Mesenchymal stem cell (in vitro differentiated cells and primary cell): ENCODE measurements around the gene NIPBL.

Experiments
- DNase-seq: peaks from one replicate; pipeline ENCODE4 v3.0.0-alpha.2; 2013
- H2AFZ ChIP-seq: one replicate; pipeline ENCODE4 v1.6.1; 2013; ENCODE audit warnings: low read depth, mild to moderate bottlenecking, control low read depth, inconsistent platforms, low read length, moderate library complexity
- H2AK5ac ChIP-seq: 2 replicates; pipeline ENCODE4 v1.6.1; 2013; ENCODE audit warnings: low read length, moderate library complexity, mild to moderate bottlenecking, inconsistent platforms; ENCODE audit not compliant: severe bottlenecking
- H2BK120ac ChIP-seq: one replicate; pipeline ENCODE4 v1.6.1; 2013; ENCODE audit warnings: low read depth, mild to moderate bottlenecking, inconsistent platforms, low read length, moderate library complexity
- H2BK12ac ChIP-seq, 2 experiments: one replicate each; pipeline ENCODE4 v1.6.1; 2013; ENCODE audit warnings: inconsistent platforms in 2 of 2, low read length in 2 of 2, mild to moderate bottlenecking in 2 of 2, moderate library complexity in 2 of 2, control low read depth in 1 of 2
- H2BK15ac ChIP-seq: one replicate; pipeline ENCODE4 v1.6.1; 2013; ENCODE audit warnings: mild to moderate bottlenecking, low read depth, inconsistent platforms; ENCODE audit not compliant: poor library complexity, severe bottlenecking
- H2BK5ac ChIP-seq: 2 replicates; pipeline ENCODE4 v1.6.1; 2013; ENCODE audit warnings: low read depth, mild to moderate bottlenecking, low read length, control low read depth, inconsistent platforms; ENCODE audit not compliant: poor library complexity, severe bottlenecking
- H3K14ac ChIP-seq, 2 experiments: one replicate each; pipeline ENCODE4 v1.6.1; 2013; ENCODE audit warnings: inconsistent platforms in 2 of 2, low read length in 2 of 2, control low read depth in 1 of 2, mild to moderate bottlenecking in 1 of 2, moderate library complexity in 1 of 2
- H3K18ac ChIP-seq, 2 experiments: one replicate each; pipeline ENCODE4 v1.6.1; 2013; ENCODE audit warnings: inconsistent platforms in 2 of 2, low read length in 2 of 2, control low read depth in 1 of 2, low read depth in 1 of 2, mild to moderate bottlenecking in 1 of 2
- H3K23ac ChIP-seq, 2 experiments: one replicate each; pipeline ENCODE4 v1.6.1; 2013; ENCODE audit warnings: inconsistent platforms in 2 of 2, low read length in 2 of 2, mild to moderate bottlenecking in 2 of 2, moderate library complexity in 2 of 2, control low read depth in 1 of 2
- H3K27ac ChIP-seq: 2 replicates; pipeline ENCODE4 v1.5.1; 2013; ENCODE audit warnings: mild to moderate bottlenecking, moderate library complexity, low read length, control low read depth, inconsistent platforms; ENCODE audit not compliant: poor library complexity, severe bottlenecking
- H3K27me3 ChIP-seq, 2 experiments: 2 replicates each; pipeline versions ENCODE4 v1.6.1 to v1.7.0; 2013; ENCODE audit warnings: low read length in 2 of 2, mild to moderate bottlenecking in 2 of 2, moderate library complexity in 2 of 2, control low read depth in 1 of 2, inconsistent platforms in 1 of 2; ENCODE audit not compliant: control insufficient read depth in 1 of 2, insufficient read depth in 1 of 2
- H3K36me3 ChIP-seq, 2 experiments: 2 replicates each; pipeline versions ENCODE4 v1.6.1 to v1.7.0; 2013; ENCODE audit warnings: low read length in 2 of 2, control low read depth in 1 of 2, inconsistent platforms in 1 of 2, low read depth in 1 of 2, mild to moderate bottlenecking in 1 of 2; ENCODE audit not compliant: insufficient read depth in 2 of 2, control insufficient read depth in 1 of 2
- H3K4ac ChIP-seq, 2 experiments: one replicate each; pipeline ENCODE4 v1.6.1; 2013; ENCODE audit warnings: inconsistent platforms in 2 of 2, low read length in 2 of 2, mild to moderate bottlenecking in 2 of 2, moderate library complexity in 2 of 2, control low read depth in 1 of 2, low read depth in 1 of 2
- H3K4me1 ChIP-seq: 2 replicates; pipeline ENCODE4 v1.6.1; 2013; ENCODE audit warnings: low read depth, low read length, control low read depth; ENCODE audit not compliant: control insufficient read depth, insufficient read depth
- H3K4me2 ChIP-seq: 2 replicates; pipeline ENCODE4 v1.6.1; 2013; ENCODE audit warnings: low read length, mild to moderate bottlenecking, inconsistent platforms; ENCODE audit not compliant: poor library complexity, severe bottlenecking
- H3K4me3 ChIP-seq, 2 experiments: 2 replicates each; pipeline versions ENCODE4 v1.5.1 to v1.7.0; 2013; ENCODE audit warnings: low read length in 2 of 2, mild to moderate bottlenecking in 2 of 2, control low read depth in 1 of 2, low read depth in 1 of 2; ENCODE audit not compliant: insufficient read depth in 1 of 2
- H3K79me1 ChIP-seq: replicated peaks from 2 replicates; pipeline ENCODE4 v1.6.1; 2013; ENCODE audit warnings: mild to moderate bottlenecking, control low read depth, low read length, inconsistent platforms; ENCODE audit not compliant: poor library complexity, severe bottlenecking
- H3K9ac ChIP-seq: 2 replicates; pipeline ENCODE4 v1.7.0; 2013; ENCODE audit warnings: mild to moderate bottlenecking, low read length, moderate library complexity
- H3K9me3 ChIP-seq: 2 replicates; pipeline ENCODE4 v1.7.0; 2013; ENCODE audit warnings: mild to moderate bottlenecking, low read length; ENCODE audit not compliant: control insufficient read depth
- H4K8ac ChIP-seq: one replicate; pipeline ENCODE4 v1.6.1; 2013; ENCODE audit warnings: inconsistent platforms, mild to moderate bottlenecking, low read length, moderate library complexity
- H4K91ac ChIP-seq: one replicate; pipeline ENCODE4 v1.6.1; 2013; ENCODE audit warnings: mild to moderate bottlenecking, low read length, inconsistent platforms
- WGBS: methylation state at CpG from one replicate; pipeline ENCODE4 v1.1.7; 2013; ENCODE audit warnings: mixed read lengths; 5-methylcytosine and 5-hydroxymethylcytosine counted together

The NIPBL gene

DNA sequence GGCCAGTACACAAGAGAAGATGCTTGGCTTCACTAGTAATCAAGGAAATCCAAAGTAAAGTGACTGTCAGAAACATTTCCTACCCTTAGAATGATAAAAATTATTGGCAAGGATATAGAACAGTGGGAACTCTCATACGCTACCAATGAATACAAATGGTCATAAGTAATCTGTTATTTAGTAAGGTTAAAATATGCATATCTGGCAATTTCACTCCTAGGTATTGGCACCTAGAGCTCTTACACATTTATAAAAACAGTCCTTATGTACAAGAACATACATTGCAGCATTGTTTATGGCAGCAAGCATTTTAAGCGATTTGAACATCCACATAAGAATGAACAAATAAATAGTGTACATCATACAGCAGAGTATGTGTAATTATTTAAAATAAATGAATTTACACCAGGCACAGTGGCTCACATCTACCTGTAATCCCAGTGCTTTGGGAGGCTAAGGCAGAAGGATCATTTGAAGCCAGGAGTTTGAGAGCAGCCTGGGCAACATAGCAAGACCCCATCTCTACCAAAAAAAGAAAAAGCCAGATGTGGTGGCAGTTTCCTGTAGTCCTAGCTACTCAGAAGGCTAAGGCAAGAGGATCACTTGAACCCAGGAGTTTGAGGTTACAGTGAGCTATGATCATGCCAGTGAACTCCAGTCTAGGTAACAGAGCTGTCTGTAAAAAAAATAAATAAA, 93.3 kb downstream of the NIPBL start:
- no peak overlapping the region for H2AFZ ChIP-seq
- no peak overlapping the region for H3K18ac ChIP-seq
- no CpG with 5 or more reads among the region's 2 CpGs for WGBS
- no peaks in the 10 kb centered on the region for H3K9me3 ChIP-seq
- no peak overlapping the region for H3K4me2 ChIP-seq
- no peak overlapping the region for H2BK12ac ChIP-seq
- no peak overlapping the region for H2BK15ac ChIP-seq
- H3K23ac ChIP-seq = no peak overlapping the region
- no peak overlapping the region for H4K91ac ChIP-seq
- no peak overlapping the region for H3K4me3 ChIP-seq
- H2BK5ac ChIP-seq = no peak overlapping the region
- no peak overlapping the region for H2BK120ac ChIP-seq
- H3K9ac ChIP-seq = no peak overlapping the region
- H3K14ac ChIP-seq = no peak overlapping the region
- no peak overlapping the region for H4K8ac ChIP-seq
- no peaks in the 10 kb centered on the region for H3K27me3 ChIP-seq
- no peak overlapping the region for H3K27ac ChIP-seq
- no peak overlapping the region for H2AK5ac ChIP-seq
- no peaks in the 10 kb centered on the region for H3K4me1 ChIP-seq
- H3K79me1 ChIP-seq = peaks cover 3% of the 10 kb centered on the region
- no peak overlapping the region for H3K4ac ChIP-seq
- H3K36me3 ChIP-seq = peaks cover 0 to 88% of the 10 kb centered on the region in 2 experiments
- DNase-seq = no peak

DNA sequence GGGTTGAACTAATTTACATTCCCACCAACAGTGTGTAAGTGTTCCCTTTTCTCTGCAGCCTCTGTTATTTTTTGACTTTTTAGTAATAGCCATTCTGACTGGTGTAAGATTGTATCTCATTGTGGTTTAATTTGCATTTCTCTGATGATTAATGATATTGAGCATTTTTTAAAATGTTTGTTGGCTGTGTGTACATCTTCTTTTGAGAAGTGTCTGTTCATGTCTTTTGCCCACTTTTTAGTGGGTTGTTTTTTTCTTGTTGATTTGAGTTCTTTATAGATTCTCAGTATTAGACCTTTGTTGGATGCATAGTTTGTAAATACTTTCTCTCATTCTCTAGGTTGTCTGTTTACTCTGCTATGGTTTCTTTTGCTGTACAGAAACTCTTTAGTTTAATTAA, 101.6 kb downstream of the NIPBL start:
- peaks cover 7% of the 10 kb centered on the region for H3K79me1 ChIP-seq
- no peak overlapping the region for H3K18ac ChIP-seq
- no peak overlapping the region for H4K91ac ChIP-seq
- H3K9me3 ChIP-seq = peaks cover 8% of the 10 kb centered on the region
- no peak overlapping the region for H3K9ac ChIP-seq
- H4K8ac ChIP-seq = no peak overlapping the region
- no peak overlapping the region for H2AFZ ChIP-seq
- no peak for DNase-seq
- H3K4ac ChIP-seq = no peak overlapping the region
- no peak overlapping the region for H2BK15ac ChIP-seq
- no peak overlapping the region for H2BK12ac ChIP-seq
- H2BK120ac ChIP-seq = no peak overlapping the region
- peaks cover 0 to 39% of the 10 kb centered on the region in 2 experiments for H3K36me3 ChIP-seq
- no peak overlapping the region for H2BK5ac ChIP-seq
- H3K4me1 ChIP-seq = no peaks in the 10 kb centered on the region
- no peak overlapping the region for H3K4me2 ChIP-seq
- H3K27me3 ChIP-seq = no peaks in the 10 kb centered on the region
- H3K4me3 ChIP-seq = no peak overlapping the region
- H3K23ac ChIP-seq = no peak overlapping the region
- no peak overlapping the region for H3K14ac ChIP-seq
- no peak overlapping the region for H3K27ac ChIP-seq
- H2AK5ac ChIP-seq = no peak overlapping the region

DNA sequence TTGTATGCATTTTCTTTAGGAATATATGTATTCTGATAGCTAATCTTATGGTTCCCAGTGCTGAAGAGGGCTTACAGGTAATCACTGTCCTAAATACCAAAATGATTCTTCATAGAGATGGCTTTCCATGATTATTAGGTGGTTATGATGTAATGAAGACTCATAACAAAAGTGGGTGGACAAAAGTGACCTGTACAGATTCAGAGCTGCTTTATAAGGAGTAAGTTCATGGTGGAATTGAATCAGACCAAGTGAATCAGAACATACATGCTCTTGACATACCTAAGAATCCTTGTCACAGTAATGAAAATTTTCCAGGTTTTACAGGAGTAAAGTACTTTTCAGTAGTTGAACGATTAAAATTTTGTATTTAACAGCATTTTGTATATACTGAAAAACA, 105.6 kb downstream of the NIPBL start:
- H3K4me2 ChIP-seq = no peak overlapping the region
- H3K4me1 ChIP-seq = no peaks in the 10 kb centered on the region
- H3K4me3 ChIP-seq = no peak overlapping the region
- H3K9me3 ChIP-seq = peaks cover 8% of the 10 kb centered on the region
- no peak overlapping the region for H2BK5ac ChIP-seq
- H4K91ac ChIP-seq = no peak overlapping the region
- peaks cover 12% of the 10 kb centered on the region for H3K79me1 ChIP-seq
- H3K14ac ChIP-seq = no peak overlapping the region
- H2AK5ac ChIP-seq = no peak overlapping the region
- H3K36me3 ChIP-seq = peaks cover 0 to 21% of the 10 kb centered on the region in 2 experiments
- no peak overlapping the region for H3K9ac ChIP-seq
- no peaks in the 10 kb centered on the region for H3K27me3 ChIP-seq
- no peak overlapping the region for H2BK120ac ChIP-seq
- DNase-seq = no peak
- H3K18ac ChIP-seq = no peak overlapping the region
- H3K23ac ChIP-seq = no peak overlapping the region
- no peak overlapping the region for H4K8ac ChIP-seq
- no peak overlapping the region for H2BK15ac ChIP-seq
- WGBS = no CpG with 5 or more reads among the region's 1 CpG
- H3K4ac ChIP-seq = no peak overlapping the region
- H3K27ac ChIP-seq = no peak overlapping the region
- no peak overlapping the region for H2BK12ac ChIP-seq
- H2AFZ ChIP-seq = no peak overlapping the region

DNA sequence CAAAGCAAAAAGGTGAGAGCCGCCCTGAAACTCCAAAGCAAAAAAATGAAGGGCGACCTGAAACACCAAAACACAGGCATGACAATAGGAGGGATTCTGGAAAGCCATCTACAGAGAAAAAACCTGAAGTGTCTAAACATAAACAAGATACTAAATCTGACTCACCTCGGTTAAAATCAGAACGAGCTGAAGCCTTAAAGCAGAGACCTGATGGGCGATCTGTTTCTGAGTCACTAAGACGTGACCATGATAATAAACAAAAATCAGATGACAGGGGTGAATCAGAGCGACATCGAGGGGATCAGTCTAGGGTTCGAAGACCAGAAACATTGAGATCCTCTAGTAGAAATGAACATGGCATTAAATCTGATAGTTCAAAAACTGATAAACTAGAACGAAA, 108.8 kb downstream of the NIPBL start:
- Histone ChIP-seq H3K27me3 (no peaks in the 10 kb centered on the region), H3K23ac (no peak overlapping the region), H3K4ac (no peak overlapping the region), H3K9ac (no peak overlapping the region), H3K79me1 (peaks cover 8% of the 10 kb centered on the region), H3K27ac (no peak overlapping the region), H2BK120ac (no peak overlapping the region), H2AFZ (no peak overlapping the region), H2BK5ac (no peak overlapping the region), H3K4me2 (no peak overlapping the region), H3K18ac (no peak overlapping the region), H2BK12ac (no peak overlapping the region), H4K8ac (no peak overlapping the region), H2BK15ac (no peak overlapping the region), H3K4me3 (no peak overlapping the region), H3K36me3 (peaks cover 0 to 19% of the 10 kb centered on the region in 2 experiments), H2AK5ac (no peak overlapping the region), H4K91ac (no peak overlapping the region), H3K4me1 (no peaks in the 10 kb centered on the region), H3K14ac (no peak overlapping the region), H3K9me3 (no peaks in the 10 kb centered on the region)
- DNase-seq = peak; percentile 61
- WGBS = 61% methylated on average over 9 of the region's 10 CpGs
